GM19438 (cell line): ENCODE data around the gene SNX15.
"Not testable (repeated sequence)": the region's sequence is repeated elsewhere in the genome, so short reads cannot be mapped to it uniquely, and the experiment has no call there.

Experiments
- ATAC-seq: cut with Tn5 transposase; IDR thresholded peaks from one replicate; pipeline ENCODE4 v1.9.1; 2021; ENCODE audit warnings: low read depth; ENCODE audit not compliant: unreplicated experiment

SNX15 gene

GRCh38 chr11:65027213-65028067, at the start of gene SNX15:
Gene SNX15, plus strand, starts transcription at chr11:65027439. Its CDS starts 99 bp downstream, at chr11:65027538.
- peak; percentile 93 for ATAC-seq

- not testable (repeated sequence) for ATAC-seq
These were observed 43.9 kb upstream of the SNX15 start for GRCh38 chr11:64983339-64983738.

- ATAC-seq = no peak
These were observed 39.0 kb upstream of the SNX15 start for GRCh38 chr11:64987998-64988854.

GRCh38 chr11:64989416-64989815, 37.8 kb upstream of the SNX15 start:
- no peak for ATAC-seq

GRCh38 chr11:64990222-64990923, 36.9 kb upstream of the SNX15 start:
- no peak for ATAC-seq

DNA sequence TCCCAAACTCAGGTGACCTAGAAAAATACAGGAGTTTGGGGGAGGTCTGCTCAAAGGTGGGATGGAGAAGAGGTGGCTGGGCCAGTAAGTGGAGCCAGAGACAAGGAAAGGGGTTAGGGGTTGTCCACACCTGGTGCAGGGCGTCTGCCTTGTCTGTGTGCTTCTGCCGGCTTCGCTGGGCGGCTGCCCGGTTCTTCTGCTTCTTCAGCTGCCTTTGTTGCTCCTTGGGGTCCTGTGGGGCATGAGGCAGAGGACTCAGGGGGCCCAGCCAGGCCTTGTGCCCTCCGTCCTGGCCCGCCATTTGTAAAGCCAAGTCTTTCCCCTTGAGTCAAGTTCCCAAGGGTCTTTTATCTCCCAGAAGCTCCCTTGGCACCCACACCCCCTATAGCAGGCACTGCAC, 32.9 kb upstream of the SNX15 start:
- ATAC-seq = no peak

DNA sequence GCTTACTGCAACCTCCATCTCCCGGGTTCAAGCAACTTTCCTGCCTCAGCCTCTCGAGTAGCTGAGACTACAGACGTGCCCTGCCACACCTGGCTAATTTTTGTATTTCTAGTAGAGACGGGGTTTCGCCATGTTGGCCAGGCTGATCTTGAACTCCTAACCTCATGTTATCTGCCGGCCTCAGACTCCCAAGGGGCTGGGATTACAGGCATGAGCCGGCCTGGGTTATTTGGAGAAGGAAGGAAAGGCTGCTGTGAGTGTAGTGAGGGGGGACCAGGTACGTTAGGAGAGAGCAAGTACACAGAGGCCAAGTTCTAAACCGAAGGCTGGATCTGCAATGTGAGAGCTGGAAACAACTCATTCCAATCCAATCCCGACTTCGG, 30.9 kb upstream of the SNX15 start:
- ATAC-seq = no peak

DNA sequence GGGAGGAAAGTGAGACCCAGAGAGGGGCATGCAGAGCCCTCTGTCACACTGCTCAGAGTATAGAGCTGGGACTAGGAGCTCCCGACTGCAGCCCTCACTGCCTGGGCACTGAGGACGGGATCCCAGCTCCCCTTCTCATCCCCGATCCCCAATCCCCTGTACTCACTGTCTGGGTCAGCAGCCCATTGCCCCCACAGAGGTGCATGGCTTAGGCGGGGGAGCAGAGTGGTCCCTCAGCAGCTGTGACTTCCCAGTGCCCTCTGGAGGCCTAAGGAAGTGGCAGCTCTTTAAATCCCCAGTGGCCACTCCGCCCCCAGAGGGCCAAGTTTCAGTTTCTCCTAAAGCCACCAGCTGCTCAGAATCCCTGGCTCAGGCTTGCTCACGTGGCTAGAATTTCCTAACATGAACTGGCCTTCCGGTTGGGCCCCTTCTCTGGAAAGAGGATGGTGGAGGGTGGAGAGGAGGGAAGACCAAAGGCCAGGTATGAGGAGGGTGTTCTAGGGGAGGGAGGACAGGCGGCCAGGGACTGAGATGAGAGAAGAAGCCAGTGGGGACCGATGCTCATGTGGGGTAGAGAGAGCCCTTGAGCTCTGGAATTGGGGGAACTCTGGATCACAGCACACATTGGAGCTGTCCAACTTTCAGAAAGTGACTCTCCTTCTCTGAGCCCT, 30.4 kb upstream of the SNX15 start, which contains the start of gene BATF2:
TSS of gene BATF2 (minus strand) at position 262 of the 671 bp plus-strand sequence. CDS start at position 205, 57 bp downstream.
- ATAC-seq = no peak

- ATAC-seq = no peak
These were observed 29.1 kb upstream of the SNX15 start for GRCh38 chr11:64998141-64998540.

- ATAC-seq = no peak
These were observed 28.4 kb upstream of the SNX15 start for GRCh38 chr11:64998690-64999431.

DNA sequence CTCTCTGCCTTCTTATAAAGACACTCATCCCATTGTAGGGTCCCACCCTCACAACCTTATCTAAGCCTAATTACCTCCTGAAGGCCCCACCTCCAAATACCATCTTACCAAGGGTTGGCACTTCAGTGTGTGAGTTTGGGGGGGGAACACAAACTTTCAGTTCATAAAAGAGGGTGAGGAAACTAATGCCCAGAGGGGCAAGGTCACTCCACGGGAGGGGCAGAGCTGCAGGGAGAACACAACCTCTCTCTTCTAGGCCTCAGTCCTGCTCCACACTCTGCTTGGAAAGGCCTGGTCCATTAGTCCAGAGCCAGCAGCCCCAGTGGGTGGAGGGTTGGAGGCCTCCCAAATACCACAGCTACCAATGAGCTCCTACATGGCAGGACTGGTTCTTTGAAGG, 27.8 kb upstream of the SNX15 start:
- ATAC-seq = no peak

DNA sequence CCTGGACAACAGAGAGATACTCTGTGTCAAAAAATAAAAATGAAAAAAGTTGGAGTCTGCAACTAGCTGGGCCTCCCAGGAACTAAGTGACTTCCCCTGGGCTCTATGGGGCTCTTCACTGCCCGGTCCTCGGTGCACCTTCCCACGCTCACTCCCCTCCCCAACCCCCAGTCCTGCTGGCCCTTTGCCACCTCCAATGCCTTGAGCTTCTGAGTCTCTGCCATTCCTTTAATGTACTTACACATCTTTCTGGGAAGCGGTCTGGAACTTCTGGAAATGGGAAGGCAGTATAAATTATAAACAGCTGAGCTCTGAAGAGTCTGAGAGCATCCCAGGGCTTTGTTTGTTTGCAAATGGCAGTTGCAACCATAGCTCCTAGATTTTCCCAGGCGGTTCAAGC, 24.5 kb upstream of the SNX15 start:
- ATAC-seq = no peak

GRCh38 chr11:65003282-65003681, 24.0 kb upstream of the SNX15 start:
- ATAC-seq = no peak

- not testable (repeated sequence) for ATAC-seq
These were observed 23.3 kb upstream of the SNX15 start for GRCh38 chr11:65003968-65004367.

DNA sequence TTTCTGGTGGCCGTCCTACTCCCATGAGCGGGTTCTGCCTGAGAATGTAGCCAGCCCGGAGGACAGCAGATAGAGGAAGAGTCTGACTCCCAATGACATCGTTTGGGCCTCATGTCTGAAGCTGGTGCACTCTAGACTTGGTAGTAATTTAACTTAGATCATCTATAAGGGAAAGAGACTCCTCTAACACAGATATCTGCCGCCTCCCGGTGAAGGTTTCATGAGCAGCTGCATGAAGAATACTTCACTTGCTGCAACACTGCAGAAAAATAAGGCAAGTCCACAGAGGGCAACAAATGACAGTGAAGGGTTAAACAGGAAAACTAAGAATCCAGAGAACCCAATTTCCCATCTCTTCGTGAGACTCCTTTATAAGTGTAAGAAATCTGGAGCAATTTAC, 19.2 kb upstream of the SNX15 start:
- ATAC-seq = no peak

DNA sequence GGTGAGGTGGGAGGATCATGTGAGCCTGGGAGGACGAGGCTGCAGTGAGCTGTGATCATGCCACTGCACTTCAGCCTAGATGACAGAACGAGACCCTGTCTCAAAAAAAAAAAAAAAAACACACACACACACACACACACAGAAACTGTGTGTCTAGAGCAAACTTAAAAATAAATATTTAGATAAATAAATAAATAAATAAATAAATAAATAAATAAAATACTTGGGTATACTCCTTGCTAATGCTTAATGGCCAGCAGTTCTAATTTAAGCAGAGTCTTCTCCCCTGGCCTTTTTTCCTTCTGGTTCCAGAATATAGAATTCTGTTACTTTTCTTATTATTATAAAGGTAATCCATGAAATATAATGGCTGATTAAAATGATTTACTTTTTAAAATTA, 18.4 kb upstream of the SNX15 start:
- no peak for ATAC-seq

GRCh38 chr11:65013130-65013887, 13.9 kb upstream of the SNX15 start:
- ATAC-seq = peak; percentile 65

DNA sequence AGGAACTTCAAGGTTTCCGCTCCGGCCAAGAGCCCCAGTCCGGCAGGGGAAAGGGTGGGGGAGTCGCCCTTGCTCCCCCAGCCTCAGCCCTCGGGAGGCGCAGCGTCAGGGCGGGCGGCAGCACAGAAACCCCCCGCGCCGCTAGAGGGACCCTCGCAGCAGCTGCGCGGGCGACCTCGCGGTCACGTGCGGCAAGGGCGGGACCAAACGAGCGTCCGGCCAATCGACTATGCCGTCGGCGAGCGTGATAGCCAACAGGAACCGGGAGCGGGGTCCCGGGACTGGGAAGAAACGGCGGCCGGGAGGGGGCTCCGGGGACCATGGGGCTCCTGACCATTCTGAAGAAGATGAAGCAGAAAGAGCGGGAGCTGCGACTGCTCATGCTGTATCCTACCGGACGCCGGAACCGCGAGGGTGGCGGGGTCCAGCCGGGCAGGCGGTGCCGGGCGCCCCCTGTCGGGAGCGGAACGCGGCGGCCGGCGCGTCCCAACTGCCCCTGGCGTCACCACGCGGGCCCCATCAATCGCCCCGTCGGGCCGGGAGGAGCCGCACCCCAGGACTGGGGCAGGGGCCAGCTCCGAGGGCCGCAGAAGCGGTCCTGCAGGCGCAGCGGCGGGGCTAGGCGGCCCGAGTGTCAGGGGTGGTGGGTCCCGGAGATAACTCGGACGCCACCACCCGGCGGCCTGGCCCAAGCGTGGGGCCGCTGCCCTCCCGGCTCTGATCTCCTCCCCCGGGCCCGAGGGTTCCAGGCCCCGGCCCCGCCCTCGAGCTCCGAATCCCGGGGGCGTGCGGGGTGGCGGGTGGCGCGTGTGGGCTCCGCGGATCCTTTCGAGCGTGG, 13.1 kb upstream of the SNX15 start, which contains the start of gene ARL2:
TSS of gene ARL2 (plus strand) at position 273 of the 838 bp plus-strand sequence. CDS start at position 321, 48 bp downstream.
- ATAC-seq = peak; percentile 75
